DOHH2 (cell line): Measurements from ENCODE around the gene LIAS.
A peak's percentile ranks its signal among the peaks of the same experiment; 100 is the strongest.

ENCODE experiments used
- CTCF ChIP-seq: fragments of 200-600 bp; sonication (generic); IDR thresholded peaks from one replicate; pipeline ENCODE4 v1.5.1; 2014; ENCODE audit warnings: antibody characterized with exemption, mild to moderate bottlenecking, low read depth, low read length; ENCODE audit not compliant: poor library complexity, severe bottlenecking
- EZH2phosphoT487 ChIP-seq: fragments of 200-600 bp; sonication (generic); IDR thresholded peaks from 2 replicates; pipeline ENCODE4 v1.6.1; 2017; ENCODE audit warnings: borderline replicate concordance, mild to moderate bottlenecking, antibody characterized with exemption, low read length, moderate library complexity, mixed read lengths

- TF ChIP-seq CTCF (peak; percentile 90), EZH2phosphoT487 (no peak)
Observed at GRCh38 chr4:39469429-39470077, 10.7 kb downstream of the LIAS start.
